A549 (cell line): ENCODE data around the gene PSME3IP1. TPM values are rescaled to one million over a fixed set of nuclear protein-coding genes. Genes with fewer than 3 reads are reported as not detected.
A peak's percentile ranks its signal among the peaks of the same experiment; 100 is the strongest.

Experiments used
- ATAC-seq, 2 experiments: fragments of 200-7000 bp in 1 of 2; fragments of >200 bp in 1 of 2; cut with Nextera tagmentation in 1 of 2; cut with Tn5 transposase in 1 of 2; 3 replicates each; pipeline versions ENCODE4 v1.8.0 to v1.9.1; 2018 to 2020; ENCODE audit warnings: mild to moderate bottlenecking in 1 of 2, moderate library complexity in 1 of 2
- CTCF ChIA-PET: fragments of 300-600 bp; sonication (Branson Sonifier 250); formaldehyde crosslinking; extraction: SDS; loops from one replicate; lab custom pipeline; 2021; ENCODE audit warnings: antibody characterized with exemption, inconsistent platforms; lab: Yijun Ruan, JAX
- POLR2A ChIA-PET: fragments of 350-600 bp; formaldehyde crosslinking; extraction: SDS; loops from one replicate; lab custom pipeline; 2021; ENCODE audit warnings: antibody characterized with exemption, inconsistent platforms; lab: Yijun Ruan, JAX
- DNase-seq, 2 experiments: peaks; one replicate each; pipeline versions ENCODE4 v3.0.0 to v3.0.0-alpha.2; 2011 to 2016; ENCODE audit warnings: low read depth in 1 of 2, low spot score in 1 of 2
- FAIRE-seq: peaks from 2 replicates; lab custom pipeline; 2011; peaks lifted over from hg19 to GRCh38; lab: Jason Lieb, UNC
- H3K27ac ChIP-seq, 2 experiments: fragments of >200 bp; sonication (Bioruptor Twin); formaldehyde crosslinking; 3 replicates each; pipeline ENCODE4 v1.5.1; 2016 to 2017
- H3K4me1 ChIP-seq: fragments of >200 bp; sonication (Bioruptor Twin); formaldehyde crosslinking; 3 replicates; pipeline ENCODE4 v1.6.1; 2016
- H3K4me2 ChIP-seq: fragments of >200 bp; sonication (Bioruptor Twin); formaldehyde crosslinking; 3 replicates; pipeline ENCODE4 v1.6.1; 2016
- H3K4me3 ChIP-seq: fragments of >200 bp; sonication (Bioruptor Twin); formaldehyde crosslinking; 3 replicates; pipeline ENCODE4 v1.5.1; 2016
- H3K9me3 ChIP-seq: fragments of >200 bp; sonication (Bioruptor Twin); formaldehyde crosslinking; 3 replicates; pipeline ENCODE4 v1.6.1; 2016
- CBX8 ChIP-seq: fragments of 200-600 bp; sonication (generic); IDR thresholded peaks from 2 replicates; pipeline ENCODE4 v1.6.1; 2016
- CHD2 ChIP-seq: fragments of 150-350 bp; IDR thresholded peaks from 2 replicates; pipeline ENCODE4 v1.6.1; 2014; ENCODE audit warnings: low read length; ENCODE audit not compliant: partially characterized antibody
- EHF ChIP-seq: fragments of 250-450 bp; sonication (Bioruptor Pico); IDR thresholded peaks from 2 replicates; pipeline ENCODE4 v1.5.0; 2020; ENCODE audit warnings: mild to moderate bottlenecking
- ESRRA ChIP-seq: fragments of 150-350 bp; IDR thresholded peaks from 2 replicates; pipeline ENCODE4 v1.6.1; 2014; ENCODE audit warnings: mild to moderate bottlenecking, low read length, borderline replicate concordance
- FOSL2 ChIP-seq, 2 experiments: fragments of 450-650 bp in 1 of 2; fragments of >200 bp in 1 of 2; sonication (Bioruptor Twin) in 1 of 2; formaldehyde crosslinking; IDR thresholded peaks; 2 replicates each; pipeline versions ENCODE4 v1.5.0 to v1.6.1; 2016 to 2020; ENCODE audit warnings: mild to moderate bottlenecking in 1 of 2, moderate library complexity in 1 of 2
- FOXS1 ChIP-seq: fragments of 250-450 bp; sonication (Bioruptor Pico); IDR thresholded peaks from 2 replicates; pipeline ENCODE4 v1.5.0; 2020; ENCODE audit warnings: mild to moderate bottlenecking, moderate library complexity
- HDAC2 ChIP-seq: fragments of 200-600 bp; sonication (generic); IDR thresholded peaks from 2 replicates; pipeline ENCODE4 v1.6.1; 2016
- HOXB13 ChIP-seq: fragments of 250-450 bp; sonication (Bioruptor Pico); IDR thresholded peaks from 2 replicates; pipeline ENCODE4 v1.5.0; 2020; ENCODE audit warnings: low read depth, mild to moderate bottlenecking, moderate library complexity
- HOXB5 ChIP-seq: fragments of 250-450 bp; sonication (Bioruptor Pico); IDR thresholded peaks from 2 replicates; pipeline ENCODE4 v1.5.0; 2020; ENCODE audit warnings: mild to moderate bottlenecking, moderate library complexity
- MAZ ChIP-seq: fragments of 150-350 bp; IDR thresholded peaks from 2 replicates; pipeline ENCODE4 v1.6.1; 2014; ENCODE audit warnings: antibody characterized with exemption, low read depth, low read length, borderline replicate concordance
- NFE2L2 ChIP-seq: fragments of 150-350 bp; conservative IDR thresholded peaks from 2 replicates; pipeline ENCODE4 v1.6.1; 2014; ENCODE audit warnings: low read length
- NPAS2 ChIP-seq: fragments of 250-450 bp; sonication (Bioruptor Pico); IDR thresholded peaks from 2 replicates; pipeline ENCODE4 v1.8.0; 2022; ENCODE audit warnings: mild to moderate bottlenecking, moderate library complexity, borderline replicate concordance
- POLR2AphosphoS2 ChIP-seq: conservative IDR thresholded peaks from 2 replicates; pipeline ENCODE4 v1.6.1; 2012; ENCODE audit warnings: low read length, improper control_type of control experiment, inconsistent platforms
- SMC3 ChIP-seq: fragments of >200 bp; sonication (Bioruptor Twin); formaldehyde crosslinking; IDR thresholded peaks from 3 replicates; pipeline ENCODE4 v1.6.1; 2018; ENCODE audit warnings: inconsistent platforms
- TFCP2L1 ChIP-seq: fragments of 250-450 bp; sonication (Bioruptor Pico); IDR thresholded peaks from 2 replicates; pipeline ENCODE4 v1.5.0; 2021; ENCODE audit warnings: mild to moderate bottlenecking
- ZC3H11A ChIP-seq: fragments of 450-650 bp; IDR thresholded peaks from 2 replicates; pipeline ENCODE4 v1.6.1; 2014; ENCODE audit warnings: antibody characterized with exemption, mild to moderate bottlenecking
- ZFP36 ChIP-seq: fragments of 450-650 bp; IDR thresholded peaks from 2 replicates; pipeline ENCODE4 v1.6.1; 2014; ENCODE audit warnings: borderline replicate concordance; ENCODE audit not compliant: partially characterized antibody
- WGBS: methylation state at CpG from one replicate; pipeline ENCODE4 v1.1.6; 2017; ENCODE audit errors: missing lambda C conversion rate; 5-methylcytosine and 5-hydroxymethylcytosine counted together
- polyA plus RNA-seq, 4 experiments: library from polyadenylated mRNA; depleted of rRNA in 3 of 4; stranded (reverse); fragments of >200 nt; fragmentation: RNase III in 1 of 4; extraction: RNeasy Plus Mini Kit Qiagen cat#74134 plus additional on column Dnase treatment in 1 of 4; gene quantifications; 2 replicates in 3 of 4; 3 replicates in 1 of 4; pipeline ENCODE4 v1.2.3, GENCODE V29; 2011 to 2017
- TF ChIP-seq, protein P1 (sequence below): IDR thresholded peaks from 2 replicates; pipeline ENCODE4 v1.6.1; 2012
- TF ChIP-seq, protein P2 (sequence below): fragments of 250-450 bp; sonication (Bioruptor Pico); IDR thresholded peaks from 2 replicates; pipeline ENCODE4 v1.5.0; 2021; ENCODE audit warnings: mild to moderate bottlenecking, moderate library complexity, borderline replicate concordance
- TF ChIP-seq, protein P3 (sequence below): fragments of >200 bp; sonication (Bioruptor Twin); formaldehyde crosslinking; IDR thresholded peaks from 2 replicates; pipeline ENCODE4 v1.6.1; 2016
- TF ChIP-seq, protein P4 (sequence below): fragments of >200 bp; sonication (Bioruptor Twin); formaldehyde crosslinking; IDR thresholded peaks from 3 replicates; pipeline ENCODE4 v1.6.1; 2016

PSME3IP1 gene
- polyA plus RNA-seq, 2 of the 4 experiments (the other 2 are of a cell fraction) = 155 to 159 TPM

DNA sequence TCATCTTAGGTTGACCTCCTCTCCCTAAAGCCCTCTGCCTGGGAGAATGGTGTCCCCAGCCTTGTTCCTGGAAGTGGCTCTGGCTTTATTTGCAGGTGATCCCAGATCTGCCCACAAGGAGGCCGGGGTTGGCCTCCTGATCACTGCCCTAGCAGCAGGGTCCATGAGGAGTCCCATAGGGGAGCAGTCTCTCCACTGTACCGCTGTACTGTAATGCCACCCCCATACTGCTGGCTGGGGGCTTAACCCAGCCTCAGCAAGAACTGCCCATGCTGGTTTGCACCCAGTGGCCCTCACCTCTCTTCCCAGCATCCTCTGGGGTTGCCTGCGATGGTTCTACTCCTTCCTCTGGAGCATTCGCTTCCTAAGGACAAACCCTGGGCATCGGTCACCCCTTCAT lies 39.1 kb downstream of the PSME3IP1 start:
- 90% methylated on average over 5 of the region's 5 CpGs for WGBS
- no peak overlapping the region for H3K4me3 ChIP-seq
- CTCF ChIA-PET = no interaction called here
- H3K4me2 ChIP-seq = no peak overlapping the region
- no peaks in the 10 kb centered on the region for H3K4me1 ChIP-seq
- peak; percentile 75 to 85 for ATAC-seq
- POLR2A ChIA-PET = no interaction called here
- FAIRE-seq = no peak
- H3K9me3 ChIP-seq = no peaks in the 10 kb centered on the region
- no peak overlapping the region for H3K27ac ChIP-seq
- peak; percentile 46 to 62 for DNase-seq
- no peak for TF ChIP-seq NFE2L2
- TF ChIP-seq HDAC2 = no peak
- TF ChIP-seq HOXB13 (CRISPR knock-in tag) = no peak

DNA sequence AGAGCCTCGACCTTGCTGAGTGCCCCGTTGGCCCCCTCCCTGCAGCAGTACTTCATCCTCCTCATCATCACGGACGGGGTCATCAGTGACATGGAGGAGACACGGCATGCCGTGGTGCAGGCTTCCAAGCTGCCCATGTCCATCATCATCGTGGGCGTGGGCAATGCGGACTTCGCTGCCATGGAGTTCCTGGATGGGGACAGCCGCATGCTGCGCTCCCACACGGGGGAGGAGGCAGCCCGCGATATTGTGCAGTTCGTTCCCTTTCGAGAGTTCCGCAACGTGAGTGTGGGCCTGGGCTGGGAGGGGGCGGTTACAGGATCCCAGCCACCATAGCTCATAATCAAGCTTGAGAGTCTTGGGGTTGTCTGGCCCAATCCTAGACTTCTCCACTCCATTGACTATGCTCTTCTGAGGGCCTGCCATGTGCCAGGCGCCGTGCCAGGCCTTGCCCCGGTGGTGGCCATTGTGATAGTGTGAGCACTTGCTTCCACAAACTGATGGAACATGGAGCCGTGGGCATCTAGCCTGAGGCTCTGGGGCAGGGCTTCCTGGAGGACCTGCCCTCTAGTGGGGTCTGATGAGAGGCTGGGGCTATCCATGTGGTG lies 39.7 kb downstream of the PSME3IP1 start:
- H3K27ac ChIP-seq = no peak overlapping the region
- no peaks in the 10 kb centered on the region for H3K9me3 ChIP-seq
- FAIRE-seq (no peak), ATAC-seq (peak; percentile 38 to 50), DNase-seq (no peak)
- no peaks in the 10 kb centered on the region for H3K4me1 ChIP-seq
- no peak for TF ChIP-seq FOXS1 (CRISPR knock-in tag)
- no peak for TF ChIP-seq ESRRA
- no peak for TF ChIP-seq ZC3H11A
- no peak for TF ChIP-seq POLR2AphosphoS2
- TF ChIP-seq HOXB5 (CRISPR knock-in tag) = no peak
- TF ChIP-seq, protein P1, sequence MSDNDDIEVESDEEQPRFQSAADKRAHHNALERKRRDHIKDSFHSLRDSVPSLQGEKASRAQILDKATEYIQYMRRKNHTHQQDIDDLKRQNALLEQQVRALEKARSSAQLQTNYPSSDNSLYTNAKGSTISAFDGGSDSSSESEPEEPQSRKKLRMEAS = no peak
- no peak for TF ChIP-seq SMC3
- TF ChIP-seq, protein P2, sequence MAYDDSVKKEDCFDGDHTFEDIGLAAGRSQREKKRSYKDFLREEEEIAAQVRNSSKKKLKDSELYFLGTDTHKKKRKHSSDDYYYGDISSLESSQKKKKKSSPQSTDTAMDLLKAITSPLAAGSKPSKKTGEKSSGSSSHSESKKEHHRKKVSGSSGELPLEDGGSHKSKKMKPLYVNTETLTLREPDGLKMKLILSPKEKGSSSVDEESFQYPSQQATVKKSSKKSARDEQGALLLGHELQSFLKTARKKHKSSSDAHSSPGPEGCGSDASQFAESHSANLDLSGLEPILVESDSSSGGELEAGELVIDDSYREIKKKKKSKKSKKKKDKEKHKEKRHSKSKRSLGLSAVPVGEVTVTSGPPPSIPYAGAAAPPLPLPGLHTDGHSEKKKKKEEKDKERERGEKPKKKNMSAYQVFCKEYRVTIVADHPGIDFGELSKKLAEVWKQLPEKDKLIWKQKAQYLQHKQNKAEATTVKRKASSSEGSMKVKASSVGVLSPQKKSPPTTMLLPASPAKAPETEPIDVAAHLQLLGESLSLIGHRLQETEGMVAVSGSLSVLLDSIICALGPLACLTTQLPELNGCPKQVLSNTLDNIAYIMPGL = no peak
- no peak for TF ChIP-seq TFCP2L1 (CRISPR knock-in tag)
- TF ChIP-seq, protein P3, sequence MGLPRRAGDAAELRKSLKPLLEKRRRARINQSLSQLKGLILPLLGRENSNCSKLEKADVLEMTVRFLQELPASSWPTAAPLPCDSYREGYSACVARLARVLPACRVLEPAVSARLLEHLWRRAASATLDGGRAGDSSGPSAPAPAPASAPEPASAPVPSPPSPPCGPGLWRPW = no peak
- no peak for TF ChIP-seq CHD2
- no peak for TF ChIP-seq MAZ
- TF ChIP-seq NPAS2 (CRISPR knock-in tag) = no peak
- TF ChIP-seq CBX8 = no peak
- no peak for TF ChIP-seq EHF (CRISPR knock-in tag)
- no peak for TF ChIP-seq ZFP36
- TF ChIP-seq HOXB13 (CRISPR knock-in tag) = no peak
- TF ChIP-seq, protein P4, sequence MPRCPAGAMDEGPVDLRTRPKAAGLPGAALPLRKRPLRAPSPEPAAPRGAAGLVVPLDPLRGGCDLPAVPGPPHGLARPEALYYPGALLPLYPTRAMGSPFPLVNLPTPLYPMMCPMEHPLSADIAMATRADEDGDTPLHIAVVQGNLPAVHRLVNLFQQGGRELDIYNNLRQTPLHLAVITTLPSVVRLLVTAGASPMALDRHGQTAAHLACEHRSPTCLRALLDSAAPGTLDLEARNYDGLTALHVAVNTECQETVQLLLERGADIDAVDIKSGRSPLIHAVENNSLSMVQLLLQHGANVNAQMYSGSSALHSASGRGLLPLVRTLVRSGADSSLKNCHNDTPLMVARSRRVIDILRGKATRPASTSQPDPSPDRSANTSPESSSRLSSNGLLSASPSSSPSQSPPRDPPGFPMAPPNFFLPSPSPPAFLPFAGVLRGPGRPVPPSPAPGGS = no peak
- TF ChIP-seq FOSL2 (IDR thresholded peaks at IDR 0.05) = no peak
- no peak for TF ChIP-seq FOSL2 (CRISPR knock-in tag; IDR thresholded peaks at IDR 0.05)
- H3K4me3 ChIP-seq = no peak overlapping the region
- ChIA-PET POLR2A (no interaction called here), CTCF (interaction anchor here (1.0 kb wide), 1 partner anchor 27 kb away, joined by 3 read pairs; no protein-coding TSS in a partner anchor)
- 95% methylated on average over 21 of the region's 24 CpGs for WGBS
- H3K4me2 ChIP-seq = no peak overlapping the region
